GM13976 (cell line): ENCODE results near the gene SH3BGRL.
"Not testable (repeated sequence)": the region's sequence is repeated elsewhere in the genome, so short reads cannot be mapped to it uniquely, and the experiment has no call there.

Source experiments
- DNase-seq: peaks from one replicate; pipeline ENCODE4 v3.0.0; 2012; ENCODE audit warnings: low spot score
- CTCF ChIP-seq: IDR thresholded peaks from 2 replicates; pipeline ENCODE4 v1.5.1; 2012; ENCODE audit warnings: borderline replicate concordance, mild to moderate bottlenecking; ENCODE audit not compliant: insufficient read depth; ENCODE audit errors: extremely low read depth, missing control alignments, control extremely low read depth
- in situ Hi-C: fragments of 300-500 bp; cut with MboI; formaldehyde crosslinking; loops from one replicate; pipeline ENCODE4 v1.12.0; 2022; ENCODE audit warnings: low sequenced_read_pairs, mixed read lengths, inconsistent platforms; ENCODE audit not compliant: unreplicated experiment

SH3BGRL gene

GRCh38 chrX:81338924-81339323, 137.0 kb downstream of the SH3BGRL start:
- in situ Hi-C loops, result no loop called here
- DNase-seq, result no peak
- TF ChIP-seq CTCF, result no peak

- in situ Hi-C loops, DNase-seq: not testable (repeated sequence)
Measured at GRCh38 chrX:81345296-81345695, 143.4 kb downstream of the SH3BGRL start.
